ENCODE results near the gene SPTBN2.

SPTBN2 gene

DNA sequence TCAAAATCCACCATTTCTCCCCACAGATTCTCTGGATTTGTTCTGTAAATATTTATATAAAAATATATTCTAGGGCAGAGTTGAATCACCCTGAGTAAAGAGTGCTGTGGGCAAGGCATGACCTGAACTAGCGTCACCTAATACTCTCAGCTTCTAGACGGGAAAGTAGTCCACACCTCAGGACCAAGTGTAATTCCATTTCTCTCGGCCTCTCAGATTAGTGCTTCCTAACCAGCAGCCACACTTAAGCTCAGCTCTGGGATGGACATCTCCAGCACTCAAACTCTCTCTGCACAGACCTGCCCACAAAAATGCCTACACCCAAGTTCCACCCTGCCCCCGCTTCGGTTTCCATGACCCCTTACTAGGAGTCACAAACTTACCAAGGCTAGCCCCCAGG, 5.3 kb downstream of the SPTBN2 start:
- DNase-seq = no peak

DNA sequence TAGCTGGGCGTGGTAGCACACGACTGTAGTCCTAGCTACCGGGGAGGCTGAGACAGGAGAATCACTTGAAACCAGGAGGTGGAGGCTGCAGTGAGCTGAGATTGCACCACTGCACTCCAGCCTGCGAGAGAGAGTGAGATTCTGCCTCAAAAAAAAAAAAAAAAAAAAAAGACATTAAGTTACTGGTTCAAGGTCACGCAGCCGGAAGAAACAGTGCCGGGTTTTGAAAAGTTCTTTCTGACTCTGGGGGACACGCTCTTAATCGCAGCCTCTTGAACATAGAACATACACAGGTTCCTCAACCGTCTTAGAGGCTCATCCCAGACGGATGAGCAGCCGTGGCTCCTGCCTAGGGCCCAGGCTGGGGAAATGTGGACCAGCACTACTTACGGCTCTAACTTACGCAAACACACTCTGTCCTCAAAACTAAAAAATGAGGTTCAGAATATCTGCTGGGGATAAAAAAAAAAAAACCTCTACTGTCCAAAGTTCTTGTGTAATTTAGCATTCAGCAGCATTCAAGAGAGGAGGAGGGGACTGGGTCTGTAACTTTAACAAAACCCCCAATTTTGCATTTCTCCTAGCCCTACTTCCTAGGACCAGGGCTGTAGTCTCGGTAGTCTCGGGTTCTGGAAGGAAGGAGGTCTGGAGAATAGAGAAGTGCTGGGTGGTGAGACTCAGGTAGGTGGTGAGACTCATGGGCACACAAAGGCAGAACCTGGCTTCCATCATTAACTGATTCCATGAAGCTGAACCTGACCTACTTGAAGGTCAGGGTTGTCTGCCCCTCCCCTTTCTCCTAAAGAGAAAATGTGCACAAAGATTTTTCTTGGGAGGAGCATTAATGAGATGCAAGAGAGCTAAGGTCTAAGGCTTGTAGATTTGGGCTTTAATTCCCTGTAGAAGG, 6.0 kb downstream of the SPTBN2 start:
- no peak for DNase-seq

DNA sequence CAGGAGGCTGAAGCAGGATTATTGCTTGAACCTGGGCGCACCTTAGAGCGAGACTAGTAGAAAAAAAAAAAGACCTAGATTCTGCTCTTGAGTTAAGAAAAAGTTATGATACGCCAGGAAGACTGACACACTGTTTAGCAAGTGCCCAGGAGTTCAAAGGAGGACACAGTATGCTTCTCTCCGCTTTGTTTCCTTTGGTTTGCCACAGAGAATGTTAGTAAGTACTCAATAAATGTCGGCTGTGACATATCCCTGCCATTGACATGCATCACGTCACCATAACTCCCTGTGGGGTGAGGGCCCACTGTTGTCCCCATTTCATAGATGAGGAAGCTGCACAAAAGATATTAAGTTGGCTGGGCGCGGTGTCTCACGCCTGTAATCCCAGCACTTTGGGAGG, 7.1 kb downstream of the SPTBN2 start:
- no peak for DNase-seq

DNA sequence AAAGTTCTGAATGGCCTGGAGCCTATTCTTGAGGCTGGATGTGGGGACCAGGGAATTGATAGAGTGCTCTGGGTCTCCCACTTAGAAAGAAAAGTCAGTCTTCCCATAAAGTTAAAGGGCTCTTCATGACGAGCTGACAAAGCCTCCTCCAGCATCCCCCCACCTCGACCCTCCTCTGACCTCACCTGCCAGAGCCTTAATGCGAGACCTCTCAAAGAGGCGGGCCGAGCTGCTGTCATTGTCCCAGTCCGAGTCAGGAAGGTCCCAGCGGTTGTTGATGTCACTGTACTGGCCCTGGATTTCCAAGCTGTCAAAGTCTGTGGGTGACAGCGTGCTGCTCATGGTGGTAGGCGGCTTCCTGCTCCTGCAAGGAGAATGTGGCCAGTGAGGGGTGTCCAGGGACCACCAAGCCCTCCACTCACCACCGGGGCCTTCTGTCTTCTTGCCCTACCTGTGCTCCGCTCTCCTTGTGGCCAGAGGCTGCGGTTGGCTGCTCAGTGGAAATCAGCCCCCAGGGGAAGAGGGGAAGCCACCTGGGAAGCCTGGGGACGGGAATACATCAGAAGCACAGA, 8.0 kb downstream of the SPTBN2 start:
- DNase-seq = no peak

DNA sequence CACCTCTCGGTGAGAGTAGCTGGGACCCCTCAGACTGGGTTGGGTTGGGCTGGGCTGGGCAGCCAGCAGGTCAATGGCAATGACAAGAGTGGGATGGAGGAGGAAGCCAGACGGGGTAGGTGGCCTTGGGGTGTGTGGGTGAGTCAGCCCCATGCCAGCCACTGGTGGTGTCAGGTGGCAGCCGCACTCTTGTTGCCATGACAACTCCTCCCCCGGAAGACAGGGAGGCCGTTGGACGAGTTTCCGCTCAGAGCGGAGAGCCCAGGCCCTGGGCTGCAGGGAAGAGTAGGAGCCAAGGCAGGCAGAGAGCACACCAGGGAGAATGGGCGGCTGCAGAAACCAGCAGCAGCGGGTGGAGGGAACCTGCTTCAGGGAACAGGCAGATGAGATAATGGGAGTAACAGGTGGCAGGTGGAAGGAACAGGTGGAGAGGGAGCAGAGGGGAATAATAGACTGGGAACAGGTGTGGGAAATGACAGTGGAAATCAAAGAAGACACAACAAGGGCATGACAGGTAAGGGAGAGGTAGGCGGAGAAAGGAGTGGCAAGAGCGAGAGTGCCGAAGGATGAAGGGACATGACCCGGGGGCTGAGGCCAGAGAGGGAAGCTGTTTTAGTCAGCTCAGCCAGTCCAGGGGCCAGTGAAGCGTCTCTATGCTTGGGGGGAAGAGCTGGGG, 8.7 kb downstream of the SPTBN2 start:
- no peak for DNase-seq

DNA sequence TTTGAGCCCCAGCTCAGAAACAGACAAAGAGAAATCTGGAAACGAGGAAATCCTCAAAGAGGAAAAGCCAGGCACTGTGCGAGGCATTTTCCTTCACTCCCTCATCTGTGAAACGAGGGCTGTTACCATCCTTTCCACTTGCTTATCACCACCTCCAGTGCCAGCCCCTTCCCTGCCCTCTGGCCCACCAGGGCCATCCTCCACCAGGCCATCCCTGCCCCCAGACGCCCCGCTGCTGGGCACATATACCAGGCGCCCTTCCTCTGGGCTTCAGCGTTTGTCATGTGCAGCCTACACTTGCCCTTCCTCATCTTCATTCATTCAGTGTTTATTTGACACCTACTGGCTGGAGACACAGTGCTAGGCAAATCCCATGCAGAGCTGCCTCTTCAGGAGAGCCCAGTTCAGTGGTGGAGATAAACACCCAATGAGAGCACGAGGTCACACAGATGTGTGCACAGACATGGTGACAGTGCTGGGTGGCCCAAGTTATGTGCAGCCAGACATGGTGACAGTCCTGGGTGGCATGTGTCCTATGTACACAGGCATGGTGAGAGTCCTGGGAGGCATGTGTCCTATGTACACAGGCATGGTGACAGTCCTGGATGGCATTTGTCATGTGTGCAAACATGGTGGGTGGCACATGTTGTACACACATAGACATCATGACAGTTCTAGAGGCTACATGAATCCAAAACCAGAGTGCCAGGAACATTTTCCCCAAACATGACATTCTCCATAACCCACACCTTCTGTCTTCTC, 9.7 kb downstream of the SPTBN2 start:
- no peak for DNase-seq

DNA sequence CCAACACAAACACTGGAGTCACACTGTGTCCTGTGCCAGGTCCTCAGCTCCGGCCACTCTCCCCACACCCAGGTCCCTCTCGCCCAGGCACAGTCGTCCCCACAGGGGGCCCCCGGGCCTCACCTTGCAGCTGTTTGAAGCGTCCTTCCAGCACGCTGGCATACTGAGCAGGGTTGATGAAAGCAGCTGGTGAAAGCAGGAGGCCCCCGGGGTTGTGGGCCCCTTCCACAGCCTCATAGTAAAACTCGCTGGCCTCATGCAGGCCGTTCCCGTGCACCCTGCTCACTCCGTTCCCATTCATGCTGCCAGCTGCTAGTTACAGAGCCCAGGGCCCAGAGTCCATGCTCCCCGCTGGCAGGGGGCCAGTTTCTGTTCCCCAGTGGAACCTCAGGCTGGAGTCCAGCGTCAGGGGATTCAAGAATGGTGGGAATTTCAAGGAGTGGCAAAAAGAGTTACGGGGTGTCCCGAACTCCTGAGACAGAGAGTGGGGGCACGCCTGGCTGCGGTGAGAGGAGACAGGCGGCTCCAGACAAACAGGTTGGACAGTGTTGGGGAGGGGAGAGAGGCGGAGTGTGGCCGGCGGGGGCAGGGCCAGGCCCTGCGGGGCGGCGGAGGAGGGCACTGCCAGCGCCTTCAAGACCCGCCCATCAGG, 10.6 kb downstream of the SPTBN2 start:
- DNase-seq = no peak

DNA sequence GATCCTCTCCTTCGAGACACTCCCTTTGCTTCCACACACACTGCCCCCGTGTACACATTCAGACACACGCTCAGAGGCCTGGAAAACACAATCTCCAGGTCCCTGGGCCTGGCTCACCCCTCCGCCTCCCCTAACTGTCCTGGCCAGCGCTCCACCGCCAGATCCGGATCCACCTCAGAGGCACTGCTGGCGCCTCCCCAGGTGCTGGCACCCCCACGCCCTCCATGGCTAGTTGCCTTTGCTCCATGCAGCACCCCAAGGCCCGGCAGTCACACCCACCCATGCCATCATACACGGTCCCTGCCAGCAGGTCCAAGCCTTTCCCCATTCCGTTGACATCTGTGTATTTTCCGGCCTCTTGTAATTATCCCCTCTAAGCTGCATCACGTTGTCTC, 11.1 kb downstream of the SPTBN2 start:
- DNase-seq = no peak

DNA sequence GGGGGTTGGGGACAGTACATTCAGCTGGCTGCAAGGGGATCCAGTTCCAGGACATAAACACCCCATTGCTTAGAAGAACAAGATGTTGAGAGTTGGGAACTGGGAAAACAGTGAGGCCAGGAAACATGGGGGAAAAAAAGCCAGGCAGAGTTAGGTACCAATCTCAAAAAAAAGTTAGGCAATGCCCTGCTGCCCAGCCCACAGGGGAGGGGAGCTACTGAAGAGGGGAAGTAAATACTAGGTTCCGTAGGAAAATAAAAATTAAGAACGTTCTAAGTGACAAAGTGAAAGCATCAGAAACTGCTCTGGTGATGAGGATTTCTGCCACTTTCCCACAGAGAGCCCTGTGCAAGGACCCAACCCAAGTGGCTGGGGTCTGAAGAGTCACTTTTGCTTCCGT, 12.0 kb downstream of the SPTBN2 start:
- DNase-seq = no peak

DNA sequence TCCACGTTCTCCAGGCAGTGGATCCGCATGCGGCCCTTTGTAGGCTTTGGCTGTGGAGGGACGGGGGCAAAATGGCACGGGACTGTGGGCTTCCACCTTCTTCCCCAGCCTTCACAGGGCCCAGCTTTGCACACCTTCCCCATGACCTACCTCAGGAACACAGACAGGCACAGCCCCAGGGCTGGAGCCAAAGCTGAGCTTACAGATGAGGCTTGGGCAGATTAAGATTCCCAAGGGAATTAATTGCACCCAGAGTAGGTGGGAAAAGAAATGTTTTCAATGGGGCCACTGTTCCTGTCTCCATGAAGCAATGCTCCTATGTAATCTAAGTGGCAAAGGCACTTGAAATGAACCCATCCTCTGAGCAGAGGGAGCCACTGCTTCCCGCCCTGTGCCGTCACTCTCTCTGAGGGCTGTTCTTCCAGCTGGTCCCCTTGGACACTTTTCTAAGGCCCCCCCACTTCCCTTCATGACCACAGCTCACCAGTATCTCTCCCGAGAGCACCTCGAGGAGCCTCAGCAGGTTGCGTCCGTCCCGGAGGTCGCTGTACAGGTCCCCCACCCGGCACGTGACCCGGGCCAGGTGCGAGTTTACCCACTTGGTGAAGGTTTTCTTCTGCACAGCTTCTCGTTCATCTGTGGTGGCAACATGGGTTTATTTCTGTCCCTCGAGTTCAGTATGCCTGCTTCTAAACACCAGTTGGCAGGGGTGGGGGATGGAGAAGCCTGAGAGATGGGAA, 13.5 kb downstream of the SPTBN2 start:
- no peak for DNase-seq

DNA sequence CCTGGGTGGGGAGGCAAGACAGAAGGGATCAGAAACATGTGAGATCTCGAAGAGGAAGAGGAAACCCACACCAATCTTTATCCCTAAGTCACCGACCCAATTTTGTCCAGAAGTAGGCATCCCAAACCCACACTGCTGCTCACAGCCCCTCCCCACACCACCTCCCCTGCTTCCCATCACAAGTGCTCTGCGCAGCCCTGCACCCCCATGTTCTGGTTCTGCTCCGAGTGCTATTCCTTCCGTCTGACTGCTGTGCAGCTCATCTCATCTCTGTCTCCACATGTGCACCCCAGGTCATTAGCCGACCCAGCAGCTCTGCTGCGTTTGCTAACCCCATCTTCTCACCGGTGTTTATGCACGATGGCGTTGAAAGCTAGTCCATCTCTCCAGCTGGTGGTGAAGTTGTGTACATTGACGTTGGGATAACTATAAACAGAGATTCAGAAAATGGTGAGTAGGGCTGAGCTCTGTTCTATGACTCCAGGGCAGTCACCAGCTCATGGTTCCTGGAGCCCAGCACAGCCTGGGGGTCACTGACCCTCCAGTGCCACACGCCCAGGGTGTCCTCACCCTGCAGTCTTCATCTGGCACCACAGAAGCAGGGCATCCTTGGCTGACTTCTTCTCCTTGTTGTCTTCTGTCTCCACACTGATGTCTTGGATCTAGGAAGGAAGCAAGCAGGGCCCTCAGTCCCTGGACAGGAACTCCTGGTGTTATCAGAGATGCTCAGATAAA, 15.1 kb downstream of the SPTBN2 start:
- DNase-seq = no peak

DNA sequence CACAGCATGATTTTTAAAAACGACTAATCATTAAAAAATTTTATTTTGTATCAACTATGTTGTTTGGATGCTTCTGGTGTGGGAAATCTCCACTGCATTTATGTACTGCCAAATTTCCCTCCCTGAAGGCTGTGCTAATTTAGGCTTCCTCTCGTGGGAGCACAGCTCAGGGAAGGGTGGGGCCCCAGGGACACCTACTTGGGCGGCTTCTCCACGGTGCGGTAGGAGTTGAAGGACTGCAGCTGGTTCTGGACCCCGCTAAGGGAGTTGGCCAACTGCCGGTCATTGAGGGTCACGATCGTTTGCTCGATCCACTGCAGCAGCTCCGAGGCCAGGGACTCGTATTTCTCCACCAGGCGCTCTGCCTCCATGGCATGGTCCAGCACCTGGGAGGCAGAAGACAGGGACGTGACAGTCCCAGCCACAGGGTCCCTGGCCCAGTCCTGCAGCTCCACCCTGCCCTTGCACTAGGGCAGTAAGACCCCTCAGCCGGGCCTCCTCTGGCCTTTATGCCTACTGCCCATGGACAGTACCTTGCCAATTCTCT, 18.6 kb downstream of the SPTBN2 start:
- DNase-seq = no peak

DNA sequence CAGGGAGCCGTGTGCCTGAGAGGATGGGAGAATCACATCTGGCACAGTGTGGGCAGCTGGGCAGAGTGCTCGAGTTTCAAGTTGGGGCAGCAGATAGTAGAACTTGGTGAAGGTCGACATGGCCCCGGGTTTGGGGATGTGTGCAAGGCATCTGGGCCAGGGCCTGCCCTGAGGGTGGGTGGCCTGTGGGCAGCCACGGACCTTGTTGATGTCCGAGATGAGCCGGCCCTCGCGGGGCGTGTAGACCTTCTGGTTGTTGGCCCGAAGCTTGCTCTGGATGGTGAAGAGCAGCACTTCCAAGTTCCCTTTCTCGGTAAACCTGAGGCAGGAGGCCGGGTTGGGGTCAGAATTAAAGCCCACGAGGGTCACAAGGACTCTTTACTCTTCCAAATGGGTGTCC, 20.3 kb downstream of the SPTBN2 start:
- no peak for DNase-seq

DNA sequence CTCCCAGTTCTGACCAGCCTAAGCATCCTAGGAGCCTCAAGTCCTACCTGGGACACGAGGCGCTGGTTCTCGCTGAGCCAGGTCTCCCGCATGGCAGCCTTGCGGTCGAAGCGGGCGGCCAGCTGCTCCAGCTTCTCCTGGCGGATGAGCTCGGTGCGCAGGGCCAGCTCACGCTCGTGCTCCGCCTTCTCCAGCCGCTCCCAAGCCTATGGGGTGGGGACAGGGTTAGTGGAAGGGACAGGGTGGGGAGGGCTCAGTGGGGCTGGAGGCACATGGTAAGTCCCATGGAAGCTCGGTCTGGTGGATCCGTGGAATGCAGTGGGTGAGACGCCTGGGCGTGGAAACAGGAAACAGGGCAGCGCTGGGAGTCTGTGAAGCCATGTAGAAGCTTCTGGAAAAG, 20.9 kb downstream of the SPTBN2 start:
- DNase-seq = no peak

DNA sequence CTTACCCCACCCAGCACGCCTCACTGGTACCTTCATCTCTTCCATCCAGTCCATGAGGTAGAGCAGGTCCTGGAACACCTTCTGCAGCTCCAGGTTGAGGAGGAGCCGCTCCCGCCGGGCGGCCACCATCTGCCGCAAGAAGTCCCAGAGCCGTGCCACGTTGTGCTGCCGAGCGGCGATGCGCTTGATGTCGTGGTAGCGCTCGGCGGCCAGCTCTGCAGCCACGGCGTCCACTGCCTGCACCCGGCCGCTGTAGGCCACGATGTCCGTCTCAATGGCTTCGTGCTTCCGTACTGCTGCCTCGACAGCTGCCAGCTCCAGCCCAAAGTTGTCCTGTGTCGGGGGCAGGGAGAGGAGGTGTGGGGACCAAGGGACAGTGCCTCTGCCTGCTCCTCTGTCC, 21.5 kb downstream of the SPTBN2 start:
- no peak for DNase-seq

DNA sequence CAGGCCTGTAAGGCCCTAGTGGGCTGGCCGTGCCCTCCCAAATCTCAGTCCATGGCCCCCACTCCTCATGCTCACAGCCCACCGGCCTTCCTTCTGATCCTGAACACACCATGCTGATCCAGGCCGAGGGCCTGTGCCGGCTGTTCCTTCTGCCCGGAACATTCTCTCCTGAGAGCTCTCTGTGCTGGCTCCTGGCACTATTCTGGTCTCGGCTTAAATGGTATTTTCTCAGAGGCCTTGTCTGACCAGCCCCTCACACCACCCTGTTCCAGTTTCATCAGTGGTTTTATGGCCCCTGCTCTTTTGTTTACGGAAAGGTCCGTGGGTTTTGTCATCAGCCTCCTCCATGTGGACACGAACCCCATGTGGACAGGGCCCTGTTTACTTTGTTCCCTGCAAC, 22.0 kb downstream of the SPTBN2 start:
- no peak for DNase-seq

DNA sequence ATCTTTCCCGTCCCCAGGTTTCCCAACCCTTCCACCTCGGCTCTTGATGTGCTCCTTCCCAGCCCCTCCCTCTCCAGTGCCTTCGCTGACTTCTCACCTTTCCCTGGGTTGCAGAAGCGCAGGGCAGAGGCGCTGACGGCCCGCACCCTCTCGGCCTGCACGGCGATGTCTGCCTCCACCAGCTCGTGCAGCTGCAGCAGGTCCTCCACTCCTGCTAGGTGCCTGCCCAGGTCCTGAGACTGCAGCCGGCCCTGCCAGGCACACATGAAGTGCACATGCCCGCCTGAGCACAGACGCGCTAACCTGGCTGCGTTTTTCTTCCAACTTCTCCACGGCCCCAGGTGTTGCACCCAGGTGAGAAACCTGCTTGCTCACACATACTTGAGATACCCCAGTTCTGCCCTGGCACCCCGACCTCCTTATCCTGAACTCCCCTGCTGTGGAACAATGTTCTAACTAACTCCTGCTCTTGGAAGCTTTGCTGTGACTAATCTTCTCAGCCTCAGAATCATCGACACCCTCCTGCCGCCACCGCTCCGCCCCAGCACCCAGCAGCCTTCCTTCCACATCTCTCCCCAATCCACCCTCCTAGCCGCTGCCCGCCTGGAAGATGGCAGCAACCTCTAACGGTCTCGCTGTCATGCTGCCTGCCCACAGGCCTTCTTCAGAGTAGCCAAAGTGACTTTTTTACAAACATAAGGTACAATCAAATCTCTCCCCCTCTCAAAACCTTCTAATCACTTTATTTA, 23.3 kb downstream of the SPTBN2 start:
- DNase-seq = no peak

DNA sequence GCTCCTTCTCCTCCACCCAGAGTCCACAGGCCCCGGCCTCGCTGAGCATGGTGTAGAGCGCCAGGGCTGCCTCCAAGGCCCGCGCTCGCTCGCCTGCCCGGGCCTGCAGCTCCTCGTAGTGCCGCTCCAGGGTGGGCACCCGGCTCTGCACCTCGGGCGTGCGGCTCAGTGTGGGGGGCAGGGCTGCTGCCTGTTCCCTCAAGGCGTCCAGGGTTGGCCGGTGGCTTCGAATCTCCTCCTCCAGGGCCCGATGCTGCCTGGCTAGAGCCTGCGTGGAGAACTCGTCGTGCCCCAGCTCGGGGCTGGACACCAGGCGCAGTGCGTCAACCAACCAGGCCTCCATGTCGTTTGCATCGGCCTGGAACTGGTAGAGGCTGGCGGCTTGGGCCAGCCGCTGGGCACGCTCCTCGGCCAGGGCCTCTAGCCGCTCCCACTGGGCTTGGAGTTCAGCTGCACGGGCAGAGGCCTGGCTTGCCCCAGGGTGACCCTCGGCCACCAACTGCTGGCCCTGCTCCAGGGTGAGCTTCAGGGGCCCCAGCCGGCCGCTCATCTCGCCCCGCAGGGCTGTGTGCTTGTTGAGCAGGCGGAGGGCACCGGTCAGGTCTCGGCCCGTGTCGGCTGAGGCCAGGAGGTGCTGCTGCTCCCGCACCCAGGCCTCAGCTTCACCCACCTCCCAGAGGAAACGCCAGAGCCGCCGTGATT, 24.2 kb downstream of the SPTBN2 start:
- DNase-seq = no peak

DNA sequence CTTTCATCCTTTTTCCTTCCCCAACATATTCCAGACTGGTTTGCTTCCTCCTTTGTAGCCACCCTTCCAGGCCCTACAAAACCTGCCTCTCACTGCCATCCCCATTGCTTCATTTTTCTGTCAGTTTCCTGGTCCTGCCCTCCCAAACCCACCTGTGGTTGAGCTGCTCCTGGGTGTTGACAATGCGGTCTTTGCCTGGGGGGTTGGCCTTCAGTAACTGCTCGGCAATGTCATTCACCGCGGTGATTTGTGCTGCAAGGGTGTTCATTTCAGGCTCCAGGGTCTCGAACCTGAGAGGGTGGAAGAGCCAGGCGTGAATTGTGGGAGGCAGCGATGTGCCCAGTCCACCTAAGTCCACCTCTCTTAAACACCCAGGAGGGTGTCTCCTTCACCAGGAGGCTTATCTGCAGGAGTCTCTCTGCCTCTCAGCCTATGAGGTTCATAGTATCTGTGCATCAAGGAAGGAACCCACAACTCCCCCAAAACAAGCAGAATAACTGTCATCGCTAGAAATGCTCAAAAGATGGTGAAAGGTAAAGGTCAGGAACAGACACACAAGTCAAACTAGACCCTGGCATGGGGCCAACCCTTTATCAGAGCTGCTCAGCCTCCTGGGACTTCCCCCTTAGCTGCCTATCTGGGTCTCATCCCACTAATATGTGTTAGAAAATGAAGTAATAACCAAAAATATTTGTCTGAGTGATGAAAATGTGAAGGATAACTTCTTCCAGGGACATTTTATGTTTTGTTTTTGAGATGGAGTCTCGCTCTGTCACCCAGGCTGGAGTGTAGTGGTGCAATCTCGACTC, 27.4 kb downstream of the SPTBN2 start:
- DNase-seq = no peak
